Measurements from ENCODE around the gene FBN1. TPM values are rescaled to one million over a fixed set of nuclear protein-coding genes. Genes with fewer than 3 reads are reported as not detected.

FBN1 gene
- total RNA-seq, 1 experiment from 2014 or later: 5.2 TPM

GRCh38 chr15:48609486-48609885 lies 36.0 kb downstream of the FBN1 start (continued):
- TF ChIP-seq ZSCAN18 (CRISPR knock-in tag; IDR thresholded peaks at IDR 0.05): no peak
- TF ChIP-seq, protein P1, sequence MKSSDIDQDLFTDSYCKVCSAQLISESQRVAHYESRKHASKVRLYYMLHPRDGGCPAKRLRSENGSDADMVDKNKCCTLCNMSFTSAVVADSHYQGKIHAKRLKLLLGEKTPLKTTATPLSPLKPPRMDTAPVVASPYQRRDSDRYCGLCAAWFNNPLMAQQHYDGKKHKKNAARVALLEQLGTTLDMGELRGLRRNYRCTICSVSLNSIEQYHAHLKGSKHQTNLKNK (CRISPR knock-in tag; IDR thresholded peaks at IDR 0.05): no peak
- TF ChIP-seq, protein P2, sequence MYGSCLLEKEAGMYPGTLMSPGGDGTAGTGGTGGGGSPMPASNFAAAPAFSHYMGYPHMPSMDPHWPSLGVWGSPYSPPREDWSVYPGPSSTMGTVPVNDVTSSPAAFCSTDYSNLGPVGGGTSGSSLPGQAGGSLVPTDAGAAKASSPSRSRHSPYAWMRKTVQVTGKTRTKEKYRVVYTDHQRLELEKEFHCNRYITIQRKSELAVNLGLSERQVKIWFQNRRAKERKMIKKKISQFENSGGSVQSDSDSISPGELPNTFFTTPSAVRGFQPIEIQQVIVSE (CRISPR knock-in tag; IDR thresholded peaks at IDR 0.05; ENCODE audit: borderline replicate concordance): no peak
- TF ChIP-seq ZBTB43 (CRISPR knock-in tag; IDR thresholded peaks at IDR 0.05): no peak

DNA sequence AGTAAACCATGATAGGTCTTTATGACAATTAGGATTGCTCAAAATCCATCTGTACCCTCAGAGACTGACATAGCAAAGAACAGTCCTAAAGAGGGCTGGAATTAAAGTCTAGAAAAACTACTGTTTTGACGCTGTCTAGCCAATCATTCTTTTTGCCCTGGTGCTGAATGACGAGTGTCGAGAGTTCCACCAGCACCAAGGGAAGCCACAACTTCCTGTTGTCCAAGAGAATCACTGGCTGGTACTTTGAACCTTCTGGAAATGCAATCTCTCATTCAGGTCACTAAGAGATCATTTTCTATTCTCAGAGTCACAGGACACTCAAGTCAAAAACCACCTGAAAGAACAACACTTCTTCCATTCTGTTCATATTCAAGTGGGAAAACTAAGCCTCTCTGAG lies 37.7 kb downstream of the FBN1 start:
- Mint-ChIP-seq H3K9me3 (peaks cover 7% of the 10 kb centered on the region), H3K4me1 (peaks cover 23% of the 10 kb centered on the region), H3K36me3 (no peaks in the 10 kb centered on the region), H3K4me3 (no peak overlapping the region), H3K27me3 (ENCODE audit: low read depth) (no peaks in the 10 kb centered on the region), H3K27ac (no peak overlapping the region)
- ChIA-PET CTCF (no interaction called here), POLR2A (no interaction called here)
- DNase-seq (ENCODE audit: low spot score) (no peak), ATAC-seq (no peak)
- TF ChIP-seq ESRRA (CRISPR knock-in tag; IDR thresholded peaks at IDR 0.05; ENCODE audit: borderline replicate concordance) (no peak), ZNF219 (CRISPR knock-in tag; IDR thresholded peaks at IDR 0.05; ENCODE audit: borderline replicate concordance) (no peak), ATF6 (CRISPR knock-in tag; IDR thresholded peaks at IDR 0.05) (no peak), STAT6 (CRISPR knock-in tag; conservative IDR thresholded peaks at IDR 0.05; ENCODE audit: low read depth) (no peak), ZNF317 (CRISPR knock-in tag; IDR thresholded peaks at IDR 0.05; ENCODE audit: borderline replicate concordance, low read depth) (no peak), ATF3 (CRISPR knock-in tag; conservative IDR thresholded peaks at IDR 0.05) (no peak), ZNF396 (CRISPR knock-in tag; IDR thresholded peaks at IDR 0.05; ENCODE audit: borderline replicate concordance) (no peak), NR2C2 (CRISPR knock-in tag; IDR thresholded peaks at IDR 0.05) (no peak), TEAD1 (CRISPR knock-in tag; IDR thresholded peaks at IDR 0.05) (no peak), USF2 (CRISPR knock-in tag; IDR thresholded peaks at IDR 0.05) (no peak), SMAD4 (CRISPR knock-in tag; IDR thresholded peaks at IDR 0.05) (no peak), FOXK1 (CRISPR knock-in tag; IDR thresholded peaks at IDR 0.05) (no peak)
- TF ChIP-seq, protein P3, sequence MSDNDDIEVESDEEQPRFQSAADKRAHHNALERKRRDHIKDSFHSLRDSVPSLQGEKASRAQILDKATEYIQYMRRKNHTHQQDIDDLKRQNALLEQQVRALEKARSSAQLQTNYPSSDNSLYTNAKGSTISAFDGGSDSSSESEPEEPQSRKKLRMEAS (CRISPR knock-in tag; IDR thresholded peaks at IDR 0.05): no peak
- TF ChIP-seq, protein P4, sequence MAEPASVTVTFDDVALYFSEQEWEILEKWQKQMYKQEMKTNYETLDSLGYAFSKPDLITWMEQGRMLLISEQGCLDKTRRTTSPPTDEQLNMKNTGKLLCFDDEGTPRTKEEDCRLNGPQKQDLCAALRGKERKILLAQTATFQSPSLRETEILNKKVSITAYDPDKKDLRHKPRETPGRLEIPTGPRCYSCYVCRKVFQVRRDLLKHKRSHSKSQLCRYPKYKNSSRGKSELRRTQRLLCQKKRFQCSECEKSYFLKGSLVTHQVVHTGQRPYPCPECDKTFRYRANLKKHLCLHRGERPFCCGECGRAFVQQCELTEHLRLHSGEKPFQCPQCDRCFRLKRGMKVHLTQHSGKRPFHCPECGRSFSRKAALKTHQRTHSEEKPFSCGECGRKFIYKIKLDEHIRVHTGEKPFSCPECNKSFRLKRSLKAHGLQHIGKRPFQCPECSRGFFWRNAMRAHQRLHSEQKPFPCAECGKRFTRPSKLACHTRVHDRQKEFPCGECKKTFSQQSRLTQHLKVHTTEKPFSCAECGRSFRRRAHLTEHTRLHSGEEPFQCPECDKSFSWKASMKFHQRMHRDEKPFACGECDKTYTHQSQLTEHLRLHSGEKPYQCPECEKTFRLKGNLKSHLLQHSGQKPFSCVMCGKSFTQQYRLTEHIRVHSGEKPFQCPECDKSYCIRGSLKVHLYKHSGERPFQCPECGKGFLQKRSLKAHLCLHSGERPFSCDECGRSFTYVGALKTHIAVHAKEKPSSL (CRISPR knock-in tag; conservative IDR thresholded peaks at IDR 0.05): no peak
- TF ChIP-seq, protein P5, sequence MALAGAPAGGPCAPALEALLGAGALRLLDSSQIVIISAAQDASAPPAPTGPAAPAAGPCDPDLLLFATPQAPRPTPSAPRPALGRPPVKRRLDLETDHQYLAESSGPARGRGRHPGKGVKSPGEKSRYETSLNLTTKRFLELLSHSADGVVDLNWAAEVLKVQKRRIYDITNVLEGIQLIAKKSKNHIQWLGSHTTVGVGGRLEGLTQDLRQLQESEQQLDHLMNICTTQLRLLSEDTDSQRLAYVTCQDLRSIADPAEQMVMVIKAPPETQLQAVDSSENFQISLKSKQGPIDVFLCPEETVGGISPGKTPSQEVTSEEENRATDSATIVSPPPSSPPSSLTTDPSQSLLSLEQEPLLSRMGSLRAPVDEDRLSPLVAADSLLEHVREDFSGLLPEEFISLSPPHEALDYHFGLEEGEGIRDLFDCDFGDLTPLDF (CRISPR knock-in tag; IDR thresholded peaks at IDR 0.05): no peak

Data from WTC11 (cell line).